GM23338 (cell line): ENCODE data around the gene ANKFY1.
"Not testable (repeated sequence)": the region's sequence is repeated elsewhere in the genome, so short reads cannot be mapped to it uniquely, and the experiment has no call there.

ENCODE experiments used
- CREB1 ChIP-seq: fragments of 250-450 bp; sonication (Bioruptor Pico); IDR thresholded peaks from 2 replicates; pipeline ENCODE4 v1.5.0; 2020; ENCODE audit warnings: low read depth, mild to moderate bottlenecking, moderate library complexity
- CTCF ChIP-seq, 2 experiments: fragments of 200-600 bp in 1 of 2; sonication (generic) in 1 of 2; conservative IDR thresholded peaks; 2 replicates each; pipeline versions ENCODE4 v1.5.1 to v1.6.1; 2016 to 2017; ENCODE audit warnings: antibody characterized with exemption in 2 of 2, low read depth in 2 of 2, mild to moderate bottlenecking in 2 of 2, moderate library complexity in 1 of 2
- ETS1 ChIP-seq: IDR thresholded peaks from 2 replicates; pipeline ENCODE4 v1.6.1; 2016; ENCODE audit warnings: antibody characterized with exemption
- EZH2 ChIP-seq: fragments of 200-600 bp; sonication (generic); IDR thresholded peaks from one replicate; pipeline ENCODE4 v1.8.0; 2017; ENCODE audit warnings: antibody characterized with exemption, mild to moderate bottlenecking, low read depth; ENCODE audit not compliant: unreplicated experiment
- EZH2phosphoT487 ChIP-seq: fragments of 200-600 bp; sonication (generic); IDR thresholded peaks from one replicate; pipeline ENCODE4 v1.8.1; 2018; ENCODE audit warnings: antibody characterized with exemption; ENCODE audit not compliant: unreplicated experiment
- JUNB ChIP-seq: IDR thresholded peaks from one replicate; pipeline ENCODE4 v1.6.1; 2016; ENCODE audit warnings: antibody characterized with exemption; ENCODE audit not compliant: unreplicated experiment
- POLR2AphosphoS5 ChIP-seq: IDR thresholded peaks from 2 replicates; pipeline ENCODE4 v1.6.1; 2016; ENCODE audit warnings: antibody characterized with exemption, low read depth
- REST ChIP-seq: IDR thresholded peaks from one replicate; pipeline ENCODE4 v1.6.1; 2018; ENCODE audit warnings: antibody characterized with exemption; ENCODE audit not compliant: unreplicated experiment
- STAT1 ChIP-seq: IDR thresholded peaks from one replicate; pipeline ENCODE4 v1.6.1; 2016; ENCODE audit warnings: antibody characterized with exemption; ENCODE audit not compliant: unreplicated experiment
- ZNF114 ChIP-seq: fragments of 250-450 bp; sonication (Bioruptor Pico); IDR thresholded peaks from 2 replicates; pipeline ENCODE4 v1.5.0; 2020; ENCODE audit warnings: mild to moderate bottlenecking, moderate library complexity
- ZNF331 ChIP-seq: fragments of 250-450 bp; sonication (Bioruptor Pico); IDR thresholded peaks from 2 replicates; pipeline ENCODE4 v1.5.0; 2020; ENCODE audit warnings: low read depth, mild to moderate bottlenecking, moderate library complexity

GRCh38 chr17:4190791-4191190, 73.0 kb downstream of the ANKFY1 start:
- TF ChIP-seq CTCF (conservative IDR thresholded peaks at IDR 0.05; ENCODE audit: low read depth in 2 of 2); EZH2; EZH2phosphoT487; POLR2AphosphoS5; CREB1 (CRISPR knock-in tag); REST; ETS1; ZNF114 (CRISPR knock-in tag); JUNB; ZNF331 (CRISPR knock-in tag); STAT1: not testable (repeated sequence)
